Neural cell (in vitro differentiated cells): ENCODE results near the gene COL6A3. TPM values are rescaled to one million over a fixed set of nuclear protein-coding genes. Genes with fewer than 3 reads are reported as not detected.

Source experiments
- H2AFZ ChIP-seq: fragments of 200-600, 300-800 bp; sonication (generic), shearing (Covaris generic); 2 replicates; pipeline ENCODE4 v1.6.0; 2014; ENCODE audit warnings: low read depth, mild to moderate bottlenecking, antibody characterized with exemption, low read length, moderate library complexity
- H3F3A ChIP-seq: fragments of 200-600 bp; shearing (Covaris generic); 2 replicates; pipeline ENCODE4 v1.6.1; 2016; ENCODE audit warnings: mild to moderate bottlenecking, moderate library complexity, mixed read lengths, antibody characterized with exemption, low read length; ENCODE audit not compliant: insufficient read depth, poor library complexity, severe bottlenecking
- H3K27ac ChIP-seq: fragments of 200-600, 300-800 bp; sonication (generic), shearing (Covaris generic); 2 replicates; pipeline ENCODE4 v1.5.1; 2014; ENCODE audit warnings: mild to moderate bottlenecking, low read length, moderate library complexity
- H3K27me3 ChIP-seq: fragments of 300-800, 200-600 bp; sonication (generic), shearing (Covaris generic); 2 replicates; pipeline ENCODE4 v1.6.0; 2014; ENCODE audit warnings: mild to moderate bottlenecking, low read depth, low read length, moderate library complexity; ENCODE audit not compliant: insufficient read depth
- H3K36me3 ChIP-seq: fragments of 300-800, 200-600 bp; sonication (generic), shearing (Covaris generic); 2 replicates; pipeline ENCODE4 v1.5.1; 2014; ENCODE audit warnings: mild to moderate bottlenecking, antibody characterized with exemption, low read length, moderate library complexity; ENCODE audit not compliant: insufficient read depth
- H3K4me2 ChIP-seq: fragments of 300-800, 200-600 bp; sonication (generic), shearing (Covaris generic); 2 replicates; pipeline ENCODE4 v1.6.0; 2014; ENCODE audit warnings: mild to moderate bottlenecking, low read length
- H3K4me3 ChIP-seq: fragments of 300-800, 200-600 bp; sonication (generic), shearing (Covaris generic); 2 replicates; pipeline ENCODE4 v1.5.1; 2014; ENCODE audit warnings: mild to moderate bottlenecking, low read length, moderate library complexity
- H3K79me2 ChIP-seq: fragments of 200-600 bp; shearing (Covaris generic); replicated peaks from 2 replicates; pipeline ENCODE4 v1.6.0; 2014; ENCODE audit warnings: mild to moderate bottlenecking, low read length, moderate library complexity; ENCODE audit not compliant: insufficient read depth
- H3K9ac ChIP-seq: fragments of 300-800, 200-600 bp; sonication (generic), shearing (Covaris generic); 2 replicates; pipeline ENCODE4 v1.6.1; 2016; ENCODE audit warnings: mild to moderate bottlenecking, low read length, mixed read lengths
- H3K9me2 ChIP-seq: fragments of 200-600 bp; shearing (Covaris generic); 2 replicates; pipeline ENCODE4 v1.6.1; 2016; ENCODE audit warnings: mild to moderate bottlenecking, low read length, mixed read lengths; ENCODE audit not compliant: insufficient read depth
- H3K9me3 ChIP-seq: fragments of 200-600, 300-800 bp; sonication (generic), shearing (Covaris generic); 2 replicates; pipeline ENCODE4 v1.6.1; 2016; ENCODE audit warnings: mild to moderate bottlenecking, mixed run types, low read length, moderate library complexity, mixed read lengths
- H4K20me1 ChIP-seq: fragments of 200-600 bp; shearing (Covaris generic); 2 replicates; pipeline ENCODE4 v1.6.1; 2016; ENCODE audit warnings: mild to moderate bottlenecking, mixed run types; ENCODE audit not compliant: insufficient read depth
- CTCF ChIP-seq: fragments of 450-650 bp; IDR thresholded peaks from 2 replicates; pipeline ENCODE4 v1.5.1; 2014; ENCODE audit warnings: antibody characterized with exemption, mild to moderate bottlenecking, moderate library complexity; ENCODE audit not compliant: poor library complexity, severe bottlenecking
- EP300 ChIP-seq: fragments of 450-650 bp; conservative IDR thresholded peaks from 2 replicates; pipeline ENCODE4 v1.6.1; 2014; ENCODE audit warnings: antibody characterized with exemption, mild to moderate bottlenecking, moderate library complexity; ENCODE audit not compliant: poor library complexity, severe bottlenecking
- EZH2 ChIP-seq: fragments of 200-600, 300-800 bp; shearing (Covaris generic), sonication (generic); IDR thresholded peaks from 2 replicates; pipeline ENCODE4 v1.6.1; 2014; ENCODE audit warnings: antibody characterized with exemption, low read length, borderline replicate concordance, mild to moderate bottlenecking; ENCODE audit not compliant: insufficient read depth, poor library complexity, severe bottlenecking
- MXI1 ChIP-seq: fragments of 450-650 bp; conservative IDR thresholded peaks from 2 replicates; pipeline ENCODE4 v1.6.1; 2014; ENCODE audit warnings: antibody characterized with exemption, mild to moderate bottlenecking; ENCODE audit not compliant: poor library complexity, severe bottlenecking
- POLR2AphosphoS5 ChIP-seq: IDR thresholded peaks from 2 replicates; pipeline ENCODE4 v1.6.1; 2012
- RAD21 ChIP-seq: fragments of 450-650 bp; conservative IDR thresholded peaks from 2 replicates; pipeline ENCODE4 v1.6.1; 2014; ENCODE audit warnings: antibody characterized with exemption, mild to moderate bottlenecking, moderate library complexity
- REST ChIP-seq: IDR thresholded peaks from 2 replicates; pipeline ENCODE4 v1.6.1; 2012; ENCODE audit warnings: borderline replicate concordance
- SMC3 ChIP-seq: fragments of 450-650 bp; conservative IDR thresholded peaks from 2 replicates; pipeline ENCODE4 v1.6.1; 2014; ENCODE audit warnings: antibody characterized with exemption, mild to moderate bottlenecking, moderate library complexity; ENCODE audit not compliant: poor library complexity
- TAF1 ChIP-seq: IDR thresholded peaks from 2 replicates; pipeline ENCODE4 v1.6.1; 2012; ENCODE audit warnings: low read depth
- polyA plus RNA-seq: library from polyadenylated mRNA; depleted of rRNA; stranded (reverse); fragments of >200 nt; gene quantifications from 2 replicates; pipeline ENCODE4 v1.2.3, GENCODE V29; 2014

COL6A3 gene
- polyA plus RNA-seq, 1 donor from 2014 or later: 0.05 TPM

DNA sequence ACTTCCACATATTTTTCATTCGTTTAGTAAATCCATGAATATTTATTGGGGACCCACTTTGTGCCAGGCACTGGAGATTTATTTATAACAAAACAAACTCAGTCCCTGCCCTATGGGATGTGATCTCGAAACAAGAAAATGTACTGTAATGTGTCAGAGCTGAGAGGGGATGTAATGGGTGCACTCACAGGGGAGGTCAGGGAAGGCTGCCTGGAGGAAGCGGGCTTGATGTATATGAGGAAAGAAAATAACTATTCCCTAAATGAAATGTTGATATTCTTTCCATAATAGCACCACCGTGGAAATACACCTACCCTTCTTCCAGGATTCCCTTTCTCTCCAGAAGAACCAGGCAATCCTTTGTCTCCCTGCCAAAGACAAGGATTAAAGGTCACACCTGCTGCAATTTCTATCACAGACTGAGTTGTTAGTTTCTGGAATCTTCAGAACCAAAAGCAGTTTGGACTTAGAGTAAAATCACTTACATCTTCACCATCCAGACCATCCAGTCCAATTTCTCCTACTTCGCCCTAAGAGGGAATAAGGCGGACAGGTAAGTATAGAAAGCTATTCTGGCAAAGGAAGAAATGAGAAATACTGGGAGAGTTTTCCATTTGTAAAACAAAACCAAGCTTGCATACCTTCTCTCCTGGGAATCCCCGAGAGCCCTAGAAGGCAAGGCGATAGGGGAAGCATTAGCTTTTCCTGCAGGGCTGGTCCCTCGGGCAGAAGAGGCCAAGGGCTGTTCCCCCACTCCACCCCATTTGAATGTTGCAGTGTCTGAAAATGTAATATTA is 55.0 kb downstream of the COL6A3 start:
- H2AFZ ChIP-seq: no peak overlapping the region
- no peak overlapping the region for H3K9ac ChIP-seq
- no peaks in the 10 kb centered on the region for H3K27me3 ChIP-seq
- no peaks in the 10 kb centered on the region for H3K9me2 ChIP-seq
- H3K9me3 ChIP-seq: no peaks in the 10 kb centered on the region
- H3K79me2 ChIP-seq: no peaks in the 10 kb centered on the region
- no peaks in the 10 kb centered on the region for H4K20me1 ChIP-seq
- TF ChIP-seq CTCF (no peak), RAD21 (no peak), POLR2AphosphoS5 (no peak)
- no peaks in the 10 kb centered on the region for H3K36me3 ChIP-seq
- H3K4me2 ChIP-seq: no peak overlapping the region
- no peak overlapping the region for H3K4me3 ChIP-seq
- H3K27ac ChIP-seq: no peak overlapping the region
- H3F3A ChIP-seq: no peaks in the 10 kb centered on the region

DNA sequence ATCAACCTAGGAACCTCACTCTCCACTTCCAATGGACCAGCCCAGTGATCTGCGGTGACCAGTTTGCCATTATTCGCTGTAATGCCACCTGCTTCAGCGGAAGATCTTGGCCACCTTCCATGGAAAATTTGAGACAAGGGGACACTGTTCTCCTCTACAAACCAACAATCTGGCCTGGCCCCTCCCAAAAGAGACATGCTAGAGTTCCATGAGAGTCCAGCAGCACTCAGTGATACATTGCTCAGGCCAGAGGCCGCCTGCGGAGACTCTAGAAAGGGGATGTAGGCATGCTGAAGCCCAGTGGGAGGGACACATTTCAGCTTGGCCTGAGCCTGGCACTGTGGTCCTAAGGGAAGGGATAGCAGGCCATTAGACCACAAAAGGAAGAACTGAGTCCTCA is 58.3 kb downstream of the COL6A3 start:
- no peak overlapping the region for H3K4me2 ChIP-seq
- TF ChIP-seq EP300 (no peak), REST (no peak), SMC3 (no peak), POLR2AphosphoS5 (no peak), TAF1 (no peak), RAD21 (no peak), MXI1 (no peak), EZH2 (no peak), CTCF (no peak)
- no peak overlapping the region for H2AFZ ChIP-seq
- no peaks in the 10 kb centered on the region for H3F3A ChIP-seq
- no peaks in the 10 kb centered on the region for H3K9me3 ChIP-seq
- H3K36me3 ChIP-seq: no peaks in the 10 kb centered on the region
- no peaks in the 10 kb centered on the region for H3K27me3 ChIP-seq
- no peaks in the 10 kb centered on the region for H3K9me2 ChIP-seq
- no peaks in the 10 kb centered on the region for H3K79me2 ChIP-seq
- H3K9ac ChIP-seq: no peak overlapping the region
- H4K20me1 ChIP-seq: no peaks in the 10 kb centered on the region
- H3K4me3 ChIP-seq: no peak overlapping the region
- no peak overlapping the region for H3K27ac ChIP-seq
